Measurements from ENCODE around the gene CBR4. TPM values are rescaled to one million over a fixed set of nuclear protein-coding genes. Genes with fewer than 3 reads are reported as not detected.

Gene CBR4
- total and polyA plus RNA-seq, 7 donors, result 8.4 to 23.9 (median 16.4) TPM

GRCh38 chr4:169048868-169049414 is 38.9 kb upstream of the CBR4 start:
- WGBS, 2 donors, result 96 to 98% methylated on average over 9 of the region's 9 CpGs
- H3K4me1 ChIP-seq, result no peaks in the 10 kb centered on the region

GRCh38 chr4:169047956-169048355 is 37.9 kb upstream of the CBR4 start:
- DNase-seq, result no peak
- WGBS, 2 donors, result 77 to 88% methylated on average over 4 of the region's 4 CpGs
- H3K4me3 ChIP-seq, result no peak overlapping the region
- no peak overlapping the region for H3K27ac ChIP-seq
- H3K36me3 ChIP-seq, result no peaks in the 10 kb centered on the region
- no peaks in the 10 kb centered on the region for H3K4me1 ChIP-seq
- no peaks in the 10 kb centered on the region for H3K9me3 ChIP-seq
- no peaks in the 10 kb centered on the region for H3K27me3 ChIP-seq
- intact Hi-C loops (cut with DNase I), result no loop called here
- TF ChIP-seq CTCF (IDR thresholded peaks at IDR 0.05) (no peak), POLR2A (IDR thresholded peaks at IDR 0.05) (no peak), POLR2AphosphoS5 (IDR thresholded peaks at IDR 0.05) (no peak), EP300 (IDR thresholded peaks at IDR 0.05) (no peak)

More at GRCh38 chr4:169048868-169049414, 38.9 kb upstream of the CBR4 start:
- TF ChIP-seq POLR2AphosphoS5 (IDR thresholded peaks at IDR 0.05) (no peak), CTCF (IDR thresholded peaks at IDR 0.05) (no peak), EP300 (IDR thresholded peaks at IDR 0.05) (no peak), POLR2A (IDR thresholded peaks at IDR 0.05) (no peak)
- H3K9me3 ChIP-seq, result no peaks in the 10 kb centered on the region
- H3K36me3 ChIP-seq, result no peaks in the 10 kb centered on the region
- intact Hi-C loops (cut with DNase I), result no loop called here
- DNase-seq, result no peak
- H3K4me3 ChIP-seq, result no peak overlapping the region
- no peaks in the 10 kb centered on the region for H3K27me3 ChIP-seq
- H3K27ac ChIP-seq, result no peak overlapping the region

DNA sequence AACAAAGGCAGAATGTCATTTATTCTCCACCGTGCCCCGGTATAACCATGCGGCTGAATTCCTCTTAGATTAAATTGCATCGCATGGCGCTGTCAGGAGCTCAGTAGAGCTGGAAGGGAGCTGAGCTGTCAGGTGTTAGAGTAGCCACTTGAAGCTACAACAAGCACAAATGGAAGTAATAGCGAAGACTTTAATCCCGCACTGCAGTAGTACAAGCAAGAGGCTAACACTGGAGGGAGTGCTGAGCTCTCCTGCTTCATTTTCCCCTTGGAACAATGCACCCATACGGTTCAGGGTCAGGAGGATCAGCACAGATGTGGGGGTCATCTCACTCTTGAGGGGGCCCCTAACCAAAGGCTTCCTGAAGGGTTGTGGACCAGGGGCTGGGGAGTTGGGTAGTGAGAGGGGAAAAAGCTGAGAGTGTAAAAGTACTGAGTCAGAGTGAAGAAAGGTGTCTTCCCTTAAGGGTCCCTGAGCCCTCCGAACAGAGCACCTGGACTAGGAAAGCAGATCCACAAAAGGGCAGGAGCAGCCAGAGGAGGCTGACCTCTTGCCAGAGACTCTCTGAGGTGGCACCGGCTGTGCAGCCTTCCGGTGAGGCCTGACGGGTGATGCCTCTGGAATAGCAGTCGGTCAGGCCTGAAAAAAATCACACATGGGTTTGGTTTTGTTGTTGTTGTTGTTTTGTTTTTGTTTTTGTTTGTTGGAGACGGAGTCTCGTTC is 36.0 kb upstream of the CBR4 start:
- intact Hi-C loops (cut with DNase I), result no loop called here
- TF ChIP-seq POLR2A (IDR thresholded peaks at IDR 0.05) (no peak), POLR2AphosphoS5 (IDR thresholded peaks at IDR 0.05) (no peak), CTCF (IDR thresholded peaks at IDR 0.05) (no peak), EP300 (IDR thresholded peaks at IDR 0.05) (no peak)
- WGBS, 2 donors, result 77 to 78% methylated on average over 15 of the region's 15 CpGs
- Histone ChIP-seq H3K4me3 (no peak overlapping the region), H3K9me3 (no peaks in the 10 kb centered on the region), H3K27me3 (no peaks in the 10 kb centered on the region), H3K4me1 (no peaks in the 10 kb centered on the region), H3K27ac (no peak overlapping the region), H3K36me3 (no peaks in the 10 kb centered on the region)
- no peak for DNase-seq

GRCh38 chr4:169044714-169045447 is 34.8 kb upstream of the CBR4 start:
- Histone ChIP-seq H3K27ac (no peak overlapping the region), H3K4me1 (no peaks in the 10 kb centered on the region), H3K9me3 (no peaks in the 10 kb centered on the region), H3K4me3 (no peak overlapping the region), H3K36me3 (no peaks in the 10 kb centered on the region), H3K27me3 (no peaks in the 10 kb centered on the region)
- DNase-seq, result no peak
- intact Hi-C loops (cut with DNase I), result no loop called here
- WGBS, 2 donors, result 94 to 96% methylated on average over 5 of the region's 5 CpGs
- TF ChIP-seq CTCF (IDR thresholded peaks at IDR 0.05) (no peak), POLR2AphosphoS5 (IDR thresholded peaks at IDR 0.05) (no peak), POLR2A (IDR thresholded peaks at IDR 0.05) (no peak), EP300 (IDR thresholded peaks at IDR 0.05) (no peak)

Measured in sigmoid colon (tissue), 7 donors.